DND-41 (cell line): Measurements from ENCODE around the gene PRAMEF8.
"Not testable (repeated sequence)": the region's sequence is repeated elsewhere in the genome, so short reads cannot be mapped to it uniquely, and the experiment has no call there.

Source experiments
- ATAC-seq: fragments of 200-7000 bp; cut with Tn5 transposase; 3 replicates; pipeline ENCODE4 v1.9.1; 2021; ENCODE audit warnings: low read depth; ENCODE audit not compliant: insufficient read depth
- DNase-seq: peaks from one replicate; pipeline ENCODE4 v3.0.0-alpha.2; 2020
- H2AFZ ChIP-seq: 2 replicates; pipeline ENCODE4 v1.6.0; 2012; ENCODE audit warnings: low read depth, low read length
- H3K27ac ChIP-seq: 2 replicates; pipeline ENCODE4 v1.5.1; 2012; ENCODE audit warnings: low read length, inconsistent platforms
- H3K27me3 ChIP-seq: fragments of 200-600 bp; sonication (generic); 2 replicates; pipeline ENCODE4 v1.6.0; 2012; ENCODE audit warnings: low read length, mild to moderate bottlenecking, inconsistent platforms; ENCODE audit not compliant: insufficient read depth, poor library complexity
- H3K36me3 ChIP-seq: 2 replicates; pipeline ENCODE4 v1.5.1; 2012; ENCODE audit warnings: low read length, inconsistent platforms; ENCODE audit not compliant: insufficient read depth
- H3K4me1 ChIP-seq: 2 replicates; pipeline ENCODE4 v1.5.1; 2012; ENCODE audit warnings: mild to moderate bottlenecking, low read length; ENCODE audit not compliant: insufficient read depth
- H3K4me2 ChIP-seq: 2 replicates; pipeline ENCODE4 v1.6.0; 2012; ENCODE audit warnings: mild to moderate bottlenecking, moderate library complexity, low read length, inconsistent platforms; ENCODE audit not compliant: insufficient read depth
- H3K4me3 ChIP-seq, 2 experiments: fragments of 200-600 bp in 1 of 2; shearing (Covaris generic) in 1 of 2; 2 replicates each; pipeline ENCODE4 v1.5.1; 2012 to 2016; ENCODE audit warnings: inconsistent platforms in 2 of 2, low read length in 2 of 2, mild to moderate bottlenecking in 2 of 2, low read depth in 1 of 2, moderate library complexity in 1 of 2
- H3K79me2 ChIP-seq: 2 replicates; pipeline ENCODE4 v1.6.0; 2012; ENCODE audit warnings: low read length, inconsistent platforms; ENCODE audit not compliant: insufficient read depth
- H3K9ac ChIP-seq: 2 replicates; pipeline ENCODE4 v1.6.0; 2012; ENCODE audit warnings: low read depth, mild to moderate bottlenecking, inconsistent platforms, low read length, moderate library complexity
- H3K9me3 ChIP-seq: 2 replicates; pipeline ENCODE4 v1.5.1; 2012; ENCODE audit warnings: low read length, moderate library complexity, mild to moderate bottlenecking, inconsistent platforms; ENCODE audit not compliant: insufficient read depth, severe bottlenecking
- H4K20me1 ChIP-seq: 2 replicates; pipeline ENCODE4 v1.6.0; 2012; ENCODE audit warnings: low read length; ENCODE audit not compliant: insufficient read depth

The PRAMEF8 gene

DNA sequence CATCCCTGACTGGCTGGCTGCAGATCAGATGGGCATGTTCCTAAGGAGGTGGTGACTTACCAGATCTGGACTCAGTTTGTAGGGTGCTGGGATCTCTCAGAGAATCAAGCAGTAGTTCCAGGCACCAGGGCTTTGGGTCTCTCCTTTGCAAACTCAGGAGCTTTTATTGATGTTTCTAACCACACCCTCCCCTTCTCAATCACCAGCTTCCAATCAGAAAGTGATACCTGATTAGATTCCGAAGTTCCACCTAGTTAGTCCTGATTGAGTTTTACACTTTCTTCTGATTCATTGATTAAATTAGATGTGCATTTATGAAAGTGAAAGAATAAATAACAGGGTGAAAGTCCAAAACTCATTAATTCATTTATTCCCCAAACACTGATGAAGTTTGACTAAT, at the start of gene PRAMEF8:
PRAMEF8 (minus strand) TSS at position 101 of the 400 bp plus-strand sequence. CDS start 1,046 bp downstream, outside the sequence.
- H3K4me2 ChIP-seq, H3K27ac ChIP-seq, H4K20me1 ChIP-seq, H3K9me3 ChIP-seq, H3K9ac ChIP-seq, H3K79me2 ChIP-seq, H2AFZ ChIP-seq, ATAC-seq, H3K27me3 ChIP-seq, H3K4me3 ChIP-seq, H3K36me3 ChIP-seq, DNase-seq, H3K4me1 ChIP-seq: not testable (repeated sequence)

DNA sequence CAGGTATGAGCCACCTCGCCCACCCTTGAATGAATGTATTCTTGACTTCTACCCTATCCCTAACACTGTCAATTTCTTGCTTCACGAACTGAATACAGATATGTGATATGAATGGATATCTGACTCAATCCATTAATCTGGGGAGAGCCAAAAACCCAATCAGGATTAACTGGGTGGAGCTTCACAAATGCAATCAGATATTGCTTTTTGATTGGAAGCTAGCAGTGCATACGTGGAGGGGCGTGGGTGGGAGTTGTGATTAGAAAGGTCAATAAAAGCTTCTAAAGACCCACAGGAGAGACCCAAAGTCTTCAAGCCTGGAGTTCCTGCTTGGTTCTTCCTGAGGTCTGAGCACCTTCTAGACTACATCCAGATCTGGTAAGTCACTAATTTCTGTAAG, 30.3 kb upstream of the PRAMEF8 start, which contains the start of gene PRAMEF15:
PRAMEF15 (plus strand) TSS at position 301 of the 400 bp plus-strand sequence. CDS start 2,827 bp downstream, outside the sequence.
- H3K9ac ChIP-seq, H2AFZ ChIP-seq, H3K4me1 ChIP-seq, ATAC-seq, H3K4me2 ChIP-seq, H3K4me3 ChIP-seq, H3K27ac ChIP-seq, H3K9me3 ChIP-seq, H3K79me2 ChIP-seq, H4K20me1 ChIP-seq, H3K27me3 ChIP-seq, H3K36me3 ChIP-seq, DNase-seq: not testable (repeated sequence)

DNA sequence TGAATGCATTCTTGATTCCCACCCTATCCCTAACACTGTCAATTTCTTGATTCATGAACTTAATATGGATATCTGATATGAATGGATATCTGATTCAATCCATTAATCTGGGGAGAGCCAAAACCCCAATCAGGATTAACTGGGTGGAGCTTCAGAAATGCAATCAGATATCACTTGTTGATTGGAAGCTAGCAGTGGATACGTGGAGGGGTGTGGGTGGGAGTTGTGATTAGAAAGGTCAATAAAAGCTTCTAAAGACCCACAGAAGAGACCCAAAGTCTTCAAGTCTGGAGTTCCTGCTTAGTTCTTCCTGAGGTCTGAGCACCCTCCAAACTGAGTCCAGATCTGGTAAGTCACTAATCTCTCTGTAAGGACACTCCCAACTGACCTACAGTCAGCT, 18.3 kb upstream of the PRAMEF8 start, which contains the start of gene PRAMEF33:
PRAMEF33 (plus strand) TSS at position 301 of the 400 bp plus-strand sequence. CDS start 2,416 bp downstream, outside the sequence.
- H3K4me1 ChIP-seq, ATAC-seq, H3K9me3 ChIP-seq, H3K27ac ChIP-seq, H3K27me3 ChIP-seq, H3K79me2 ChIP-seq, H2AFZ ChIP-seq, H3K9ac ChIP-seq, H3K4me3 ChIP-seq, H3K36me3 ChIP-seq, DNase-seq, H4K20me1 ChIP-seq, H3K4me2 ChIP-seq: not testable (repeated sequence)

GRCh38 chr1:13302197-13302596, 17.3 kb upstream of the PRAMEF8 start:
- H3K4me3 ChIP-seq, H4K20me1 ChIP-seq, H3K27me3 ChIP-seq, ATAC-seq, H3K4me2 ChIP-seq, DNase-seq, H3K9me3 ChIP-seq, H3K4me1 ChIP-seq, H3K9ac ChIP-seq, H3K79me2 ChIP-seq, H3K27ac ChIP-seq, H3K36me3 ChIP-seq, H2AFZ ChIP-seq: not testable (repeated sequence)

DNA sequence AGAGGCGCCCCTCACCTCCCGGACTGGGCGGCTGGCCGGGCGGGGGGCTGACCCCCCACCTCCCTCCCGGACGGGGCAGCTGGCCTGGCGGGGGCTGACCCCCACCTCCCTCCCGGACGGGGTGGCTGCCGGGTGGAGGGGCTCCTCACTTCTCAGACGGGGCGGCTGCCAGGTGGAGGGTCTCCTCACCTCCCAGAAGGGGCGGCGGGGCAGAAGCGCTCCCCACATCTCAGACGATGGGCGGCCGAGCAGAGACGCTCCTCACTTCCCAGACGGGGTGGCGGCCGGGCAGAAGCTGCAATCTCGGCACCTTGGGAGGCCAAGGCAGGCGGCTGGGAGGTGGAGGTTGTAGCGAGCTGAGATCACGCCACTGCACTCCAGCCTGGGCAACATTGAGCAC, 13.8 kb upstream of the PRAMEF8 start:
- not testable (repeated sequence) for H3K9me3 ChIP-seq, H4K20me1 ChIP-seq, ATAC-seq, H3K4me1 ChIP-seq, H3K79me2 ChIP-seq, DNase-seq, H3K9ac ChIP-seq, H3K4me3 ChIP-seq, H3K36me3 ChIP-seq, H3K4me2 ChIP-seq, H3K27ac ChIP-seq, H3K27me3 ChIP-seq, H2AFZ ChIP-seq

DNA sequence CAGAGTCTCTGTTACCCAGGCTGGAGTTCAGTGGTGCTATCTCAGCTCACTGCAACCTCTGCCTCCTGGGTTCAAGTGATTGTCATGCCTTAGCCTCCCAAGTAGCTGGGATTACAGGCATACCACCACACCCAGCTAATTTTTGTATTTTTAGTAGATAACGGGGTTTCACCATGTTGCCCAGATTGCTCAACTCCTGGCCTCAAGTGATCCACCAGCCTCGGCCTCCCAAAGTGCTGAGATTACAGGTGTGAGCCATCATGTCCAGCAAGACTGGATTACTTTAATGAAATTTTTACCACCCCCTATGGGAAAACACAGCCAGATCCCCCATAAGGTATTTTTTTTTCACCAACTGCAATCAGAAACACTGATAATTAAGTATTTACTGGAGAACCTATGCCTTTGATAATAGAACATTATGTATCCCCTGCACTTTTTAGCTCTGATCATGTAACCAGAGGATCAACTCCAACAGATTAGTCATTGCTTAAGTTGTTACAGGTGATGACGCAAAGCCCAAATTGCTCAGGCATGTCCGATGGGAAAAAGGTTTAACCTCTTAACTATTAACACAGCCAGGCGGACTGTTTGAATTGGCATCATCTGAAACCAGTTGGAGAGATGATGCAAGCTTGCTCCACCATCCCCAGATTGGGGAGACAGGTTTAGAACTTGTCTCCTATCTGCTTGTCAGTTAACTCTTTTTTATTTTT, 12.4 kb upstream of the PRAMEF8 start:
- H3K4me1 ChIP-seq, H3K9ac ChIP-seq, H3K27ac ChIP-seq, H3K36me3 ChIP-seq, H3K4me2 ChIP-seq, H3K9me3 ChIP-seq, DNase-seq, H3K4me3 ChIP-seq, H2AFZ ChIP-seq, ATAC-seq, H4K20me1 ChIP-seq, H3K27me3 ChIP-seq, H3K79me2 ChIP-seq: not testable (repeated sequence)

GRCh38 chr1:13289030-13289429, 4.1 kb upstream of the PRAMEF8 start:
- H3K27ac ChIP-seq, H3K27me3 ChIP-seq, H2AFZ ChIP-seq, H4K20me1 ChIP-seq, H3K4me2 ChIP-seq, H3K9ac ChIP-seq, H3K9me3 ChIP-seq, H3K79me2 ChIP-seq, ATAC-seq, DNase-seq, H3K4me3 ChIP-seq, H3K4me1 ChIP-seq, H3K36me3 ChIP-seq: not testable (repeated sequence)

DNA sequence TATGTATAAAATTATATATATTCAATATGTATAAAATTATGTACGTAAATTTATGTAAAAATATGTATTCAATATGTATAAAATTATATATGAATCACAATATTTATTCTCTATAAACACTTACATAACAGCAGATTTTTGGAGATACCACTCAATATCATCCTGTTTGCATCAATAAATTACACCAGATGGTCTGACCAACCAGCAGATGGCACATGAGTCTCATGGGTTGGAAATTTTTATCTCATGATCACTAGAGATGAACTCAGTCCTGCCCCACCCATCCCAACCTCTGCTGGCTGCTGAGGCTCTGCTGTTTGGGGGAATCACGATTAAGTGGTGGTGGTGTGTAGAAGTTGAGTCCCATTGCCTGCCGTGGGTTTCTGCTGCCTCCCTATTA, 5.3 kb downstream of the PRAMEF8 start:
- not testable (repeated sequence) for H3K27me3 ChIP-seq, H4K20me1 ChIP-seq, H3K9ac ChIP-seq, DNase-seq, H3K9me3 ChIP-seq, H3K4me3 ChIP-seq, H3K27ac ChIP-seq, H3K79me2 ChIP-seq, H3K4me1 ChIP-seq, H3K36me3 ChIP-seq, H3K4me2 ChIP-seq, H2AFZ ChIP-seq
- peak; percentile 39; the same call in 1 of the 3 replicates for ATAC-seq
